Hematopoietic multipotent progenitor cell treated with erythropoietin and hydrocortisone succinate and interleukin-3 and kit ligand, for 15 days (in vitro differentiated cells): ENCODE results near the gene CXADR.

Source experiments
- DNase-seq: peaks from one replicate; pipeline ENCODE4 v3.0.0-alpha.2; 2015; ENCODE audit warnings: low spot score

Gene CXADR

GRCh38 chr21:17542371-17543011, 29.6 kb downstream of the CXADR start:
- no peak for DNase-seq

- DNase-seq: no peak
These were observed 32.2 kb downstream of the CXADR start for GRCh38 chr21:17545007-17545406.

- DNase-seq: no peak
These were observed 35.4 kb downstream of the CXADR start for GRCh38 chr21:17548262-17548661.

GRCh38 chr21:17550671-17551308, 37.9 kb downstream of the CXADR start:
- DNase-seq: no peak

- no peak for DNase-seq
These were observed 39.6 kb downstream of the CXADR start for GRCh38 chr21:17552410-17552809.

- no peak for DNase-seq
These were observed 41.3 kb downstream of the CXADR start for GRCh38 chr21:17554120-17554519.

- no peak for DNase-seq
These were observed 42.0 kb downstream of the CXADR start for GRCh38 chr21:17554679-17555465.

- DNase-seq: no peak
These were observed 47.7 kb downstream of the CXADR start for GRCh38 chr21:17560377-17561025.

GRCh38 chr21:17570786-17571185, 57.9 kb downstream of the CXADR start:
- DNase-seq: no peak

- DNase-seq: no peak
These were observed 59.6 kb downstream of the CXADR start for GRCh38 chr21:17572431-17572830.

- no peak for DNase-seq
These were observed 62.2 kb downstream of the CXADR start for GRCh38 chr21:17575076-17575475.

- DNase-seq: no peak
These were observed 63.4 kb downstream of the CXADR start for GRCh38 chr21:17576080-17576835.

- DNase-seq: no peak
These were observed 64.9 kb downstream of the CXADR start for GRCh38 chr21:17577701-17578100.

- DNase-seq: no peak
These were observed 65.3 kb downstream of the CXADR start for GRCh38 chr21:17578162-17578561.

- DNase-seq: no peak
These were observed 66.0 kb downstream of the CXADR start for GRCh38 chr21:17578876-17579275.

- no peak for DNase-seq
These were observed 67.5 kb downstream of the CXADR start for GRCh38 chr21:17580319-17580718.

- DNase-seq: no peak
These were observed 71.1 kb downstream of the CXADR start for GRCh38 chr21:17583898-17584297.

- DNase-seq: peak; percentile 23
These were observed 73.1 kb downstream of the CXADR start for GRCh38 chr21:17585875-17586450.

- no peak for DNase-seq
These were observed 77.6 kb downstream of the CXADR start for GRCh38 chr21:17590430-17590829.

- no peak for DNase-seq
These were observed 84.8 kb downstream of the CXADR start for GRCh38 chr21:17597680-17598079.

GRCh38 chr21:17598437-17598836, 85.6 kb downstream of the CXADR start:
- no peak for DNase-seq

- no peak for DNase-seq
These were observed 90.0 kb downstream of the CXADR start for GRCh38 chr21:17602874-17603273.
